GM12873 (cell line): Measurements from ENCODE around the gene NTNG2.

Source experiments
- CTCF ChIP-seq: IDR thresholded peaks from 2 replicates; pipeline ENCODE4 v1.5.1; 2012; ENCODE audit warnings: low read depth, mild to moderate bottlenecking, moderate library complexity, low read length, control low read depth; ENCODE audit not compliant: insufficient read depth; ENCODE audit errors: missing control alignments

NTNG2 gene

GRCh38 chr9:132260846-132261245, 99.0 kb downstream of the NTNG2 start:
- TF ChIP-seq CTCF = no peak

GRCh38 chr9:132266017-132266416, 104.2 kb downstream of the NTNG2 start:
- no peak for TF ChIP-seq CTCF

- TF ChIP-seq CTCF = no peak
Observed at GRCh38 chr9:132267660-132268059, 105.8 kb downstream of the NTNG2 start.

GRCh38 chr9:132268725-132269352, 107.0 kb downstream of the NTNG2 start:
- TF ChIP-seq CTCF = peak; percentile 85

- no peak for TF ChIP-seq CTCF
Observed at GRCh38 chr9:132274861-132275260, 113.0 kb downstream of the NTNG2 start.

- TF ChIP-seq CTCF = no peak
Observed at GRCh38 chr9:132283165-132283564, 121.3 kb downstream of the NTNG2 start.

GRCh38 chr9:132283863-132284262, 122.0 kb downstream of the NTNG2 start:
- TF ChIP-seq CTCF = no peak
